K562 (cell line): ENCODE results near the gene MYLK3. TPM values are rescaled to one million over a fixed set of nuclear protein-coding genes. Genes with fewer than 3 reads are reported as not detected.
A peak's percentile ranks its signal among the peaks of the same experiment; 100 is the strongest.

ENCODE experiments used
- ATAC-seq: fragments of 200-7000 bp; cut with Tn5 transposase; 3 replicates; pipeline ENCODE4 v1.9.1; 2020; ENCODE audit warnings: moderate library complexity
- BruUV-seq: library from RNA; stranded (reverse); fragments of 400-500 nt; replicated peaks from 2 replicates; lab custom pipeline; 2021; lab: Mats Ljungman, UMichigan
- CTCF ChIA-PET: fragments of 300-600 bp; formaldehyde crosslinking; extraction: SDS; loops from one replicate; lab custom pipeline; 2021; ENCODE audit warnings: low intra/inter-chr PET ratio; lab: Yijun Ruan, JAX
- POLR2A ChIA-PET: fragments of 300-600, 350-650 bp; sonication (Branson Sonifier 250); formaldehyde crosslinking; extraction: SDS; loops from one replicate; lab custom pipeline; 2021; ENCODE audit warnings: antibody characterized with exemption, inconsistent platforms; lab: Yijun Ruan, JAX
- DNase-seq, 4 experiments: peaks; one replicate each; pipeline versions ENCODE4 v3.0.0 to v3.0.0-alpha.2; 2011 to 2018; ENCODE audit warnings: low spot score in 3 of 4, mixed read lengths in 3 of 4; ENCODE audit errors: extremely low read depth in 1 of 4
- FAIRE-seq: peaks from 2 replicates; lab custom pipeline; 2011; peaks lifted over from hg19 to GRCh38; lab: Jason Lieb, UNC
- H2AFZ ChIP-seq: 2 replicates; pipeline ENCODE4 v1.6.0; 2011; ENCODE audit warnings: low read depth, low read length, control low read depth, inconsistent platforms
- H3K27ac ChIP-seq: fragments of 200-600 bp; 3 replicates; pipeline ENCODE4 v1.8.0; 2011; ENCODE audit warnings: low read depth, mild to moderate bottlenecking, control low read depth, inconsistent platforms, low read length, moderate library complexity, mixed read lengths; ENCODE audit errors: extremely low read depth
- H3K27me3 ChIP-seq, 2 experiments: fragments of 300-600 bp in 1 of 2; 2 replicates in 1 of 2; 3 replicates in 1 of 2; pipeline versions ENCODE4 v1.6.0 to v1.8.0; 2011; ENCODE audit warnings: inconsistent platforms in 2 of 2, low read length in 2 of 2, mild to moderate bottlenecking in 1 of 2, mixed read lengths in 1 of 2, moderate library complexity in 1 of 2; ENCODE audit not compliant: control insufficient read depth in 2 of 2, insufficient read depth in 2 of 2
- H3K36me3 ChIP-seq: fragments of 300-600 bp; 3 replicates; pipeline ENCODE4 v1.8.0; 2011; ENCODE audit warnings: mild to moderate bottlenecking, low read length, inconsistent platforms; ENCODE audit not compliant: control insufficient read depth, insufficient read depth
- H3K4me1 ChIP-seq, 2 experiments: fragments of 200-600 bp in 1 of 2; replicated peaks in 1 of 2; 2 replicates in 1 of 2; 3 replicates in 1 of 2; pipeline versions ENCODE4 v1.5.1 to v1.8.0; 2011; ENCODE audit warnings: inconsistent platforms in 2 of 2, low read length in 2 of 2, mild to moderate bottlenecking in 1 of 2, mixed read lengths in 1 of 2, moderate library complexity in 1 of 2; ENCODE audit not compliant: control insufficient read depth in 2 of 2, insufficient read depth in 2 of 2
- H3K4me2 ChIP-seq: 2 replicates; pipeline ENCODE4 v1.6.1; 2011; ENCODE audit warnings: low read length, control low read depth, inconsistent platforms, mixed read lengths; ENCODE audit not compliant: insufficient read depth
- H3K4me3 ChIP-seq: fragments of 200-600 bp; sonication (generic), shearing (Covaris generic); 2 replicates; pipeline ENCODE4 v1.5.1; 2016; ENCODE audit warnings: control low read depth, inconsistent platforms
- H3K79me2 ChIP-seq: fragments of 200-600 bp; 3 replicates; pipeline ENCODE4 v1.8.0; 2011; ENCODE audit warnings: low read length, inconsistent platforms; ENCODE audit not compliant: control insufficient read depth, insufficient read depth
- H3K9ac ChIP-seq, 2 experiments: 2 replicates each; pipeline versions ENCODE4 v1.6.0 to v1.6.1; 2011; ENCODE audit warnings: low read depth in 2 of 2, low read length in 2 of 2, control low read depth in 1 of 2, inconsistent platforms in 1 of 2, mild to moderate bottlenecking in 1 of 2, mixed read lengths in 1 of 2; ENCODE audit not compliant: insufficient read depth in 1 of 2
- H3K9me1 ChIP-seq: one replicate; pipeline ENCODE4 v1.6.0; 2011; ENCODE audit warnings: inconsistent platforms, mild to moderate bottlenecking, low read length, moderate library complexity; ENCODE audit not compliant: control insufficient read depth, insufficient read depth
- H3K9me3 ChIP-seq: replicated peaks from 2 replicates; pipeline ENCODE4 v1.5.1; 2011; ENCODE audit warnings: low read depth, low read length, inconsistent platforms; ENCODE audit not compliant: control insufficient read depth, insufficient read depth
- H4K20me1 ChIP-seq: replicated peaks from 2 replicates; pipeline ENCODE4 v1.6.1; 2011; ENCODE audit warnings: low read length, inconsistent platforms, mixed read lengths; ENCODE audit not compliant: control insufficient read depth, insufficient read depth
- ARNT ChIP-seq, 2 experiments: fragments of 450-650 bp; IDR thresholded peaks; 2 replicates each; pipeline ENCODE4 v1.6.1; 2016; ENCODE audit warnings: mild to moderate bottlenecking in 1 of 2
- ATF1 ChIP-seq, 2 experiments: fragments of 450-650 bp in 1 of 2; IDR thresholded peaks; 2 replicates each; pipeline ENCODE4 v1.6.1; 2016; ENCODE audit warnings: missing compliant biosample characterization in 1 of 2, missing genetic modification characterization in 1 of 2
- CREM ChIP-seq: IDR thresholded peaks from 2 replicates; pipeline ENCODE4 v1.6.1; 2014; ENCODE audit warnings: antibody characterized with exemption, low read depth
- DDX20 ChIP-seq: fragments of 450-650 bp; IDR thresholded peaks from 2 replicates; pipeline ENCODE4 v1.6.1; 2016; ENCODE audit warnings: missing genetic modification characterization, low read depth, mild to moderate bottlenecking, missing compliant biosample characterization, moderate library complexity
- FOXK2 ChIP-seq, 2 experiments: fragments of 450-650 bp; IDR thresholded peaks in 1 of 2; conservative IDR thresholded peaks in 1 of 2; 2 replicates each; pipeline ENCODE4 v1.6.1; 2016; ENCODE audit warnings: low read depth in 2 of 2, mild to moderate bottlenecking in 1 of 2
- HDAC8 ChIP-seq: fragments of 450-650 bp; IDR thresholded peaks from 2 replicates; pipeline ENCODE4 v1.6.1; 2016; ENCODE audit warnings: mild to moderate bottlenecking, missing genetic modification characterization, moderate library complexity, missing compliant biosample characterization
- KDM5B ChIP-seq: fragments of 200-600 bp; sonication (generic); IDR thresholded peaks from 2 replicates; pipeline ENCODE4 v1.6.1; 2012; ENCODE audit warnings: low read depth, mild to moderate bottlenecking, moderate library complexity, low read length, control low read depth, inconsistent platforms; ENCODE audit not compliant: insufficient replicate concordance
- RCOR1 ChIP-seq, 2 experiments: IDR thresholded peaks; 2 replicates each; pipeline ENCODE4 v1.6.1; 2012; ENCODE audit warnings: low read depth in 2 of 2, low read length in 2 of 2, borderline replicate concordance in 1 of 2, improper control_type of control experiment in 1 of 2
- SMARCC2 ChIP-seq: fragments of 450-650 bp; IDR thresholded peaks from 2 replicates; pipeline ENCODE4 v1.6.1; 2017; ENCODE audit warnings: antibody characterized with exemption, moderate library complexity, mild to moderate bottlenecking, low read depth
- SMARCE1 ChIP-seq: fragments of 450-650 bp; IDR thresholded peaks from 2 replicates; pipeline ENCODE4 v1.7.1; 2016; ENCODE audit warnings: mild to moderate bottlenecking
- SOX6 ChIP-seq: fragments of 450-650 bp; IDR thresholded peaks from 2 replicates; pipeline ENCODE4 v1.6.1; 2014; ENCODE audit warnings: mild to moderate bottlenecking
- TFAM ChIP-seq: fragments of 250-450 bp; sonication (Bioruptor Pico); conservative IDR thresholded peaks from 2 replicates; pipeline ENCODE4 v1.5.0; 2021; ENCODE audit warnings: mild to moderate bottlenecking, moderate library complexity
- ZNF324 ChIP-seq: fragments of 250-450 bp; sonication (Bioruptor Pico); IDR thresholded peaks from 2 replicates; pipeline ENCODE4 v1.4.0; 2020; ENCODE audit warnings: mild to moderate bottlenecking
- ZNF696 ChIP-seq: fragments of 250-450 bp; sonication (Bioruptor Pico); conservative IDR thresholded peaks from 2 replicates; pipeline ENCODE4 v1.4.0; 2020; ENCODE audit warnings: mild to moderate bottlenecking, moderate library complexity
- WGBS: fragments of 100-300 bp; shearing (Covaris generic); methylation state at CpG from one replicate; pipeline ENCODE4 v1.1.6; 2016; ENCODE audit warnings: low coverage, mixed read lengths; ENCODE audit not compliant: insufficient coverage; ENCODE audit errors: missing lambda C conversion rate; 5-methylcytosine and 5-hydroxymethylcytosine counted together
- in situ Hi-C: fragments of 300-500 bp; cut with MboI; formaldehyde crosslinking; loops from 4 replicates; pipeline ENCODE4 v1.15.0; 2018; ENCODE audit warnings: inconsistent platforms, mixed read lengths
- intact Hi-C: fragments of 100-400 bp; cut with micrococcal nuclease; formaldehyde crosslinking; loops from 2 replicates; pipeline ENCODE4 v1.14.2; 2022
- polyA plus RNA-seq, 8 experiments: library from polyadenylated mRNA; depleted of rRNA in 4 of 8; stranded (reverse) in 5 of 8; unstranded in 3 of 8; fragments of >200 nt; fragmentation: Nextera tagmentation in 2 of 8; fragmentation: Illumina TruSeq in 1 of 8; extraction: Ambion mirVana in 2 of 8; extraction: Trizol in 1 of 8; gene quantifications; 2 replicates each; pipeline versions ENCODE4 v1.2.1 to v1.2.3, GENCODE V29; 2011 to 2014; ENCODE audit warnings: inconsistent platforms in 1 of 8, missing spikeins in 1 of 8
- total RNA-seq, 7 experiments: library from RNA; depleted of rRNA in 6 of 7; stranded (reverse); fragments of >200 nt in 6 of 7; fragmentation: Illumina TruSeq in 2 of 7; extraction: Trizol in 2 of 7; gene quantifications; 2 replicates each; pipeline versions ENCODE4 v1.2.1 to v1.2.3, GENCODE V29; 2011 to 2021; ENCODE audit warnings: low replicate concordance in 1 of 7
- TF ChIP-seq, protein P1 (sequence below), 2 experiments: fragments of 250-450 bp in 1 of 2; fragments of 450-650 bp in 1 of 2; sonication (Bioruptor Pico) in 1 of 2; IDR thresholded peaks; 2 replicates each; pipeline versions ENCODE4 v1.6.1 to v1.8.0; 2016 to 2021; ENCODE audit warnings: mild to moderate bottlenecking in 2 of 2, moderate library complexity in 2 of 2, missing compliant biosample characterization in 1 of 2, missing genetic modification characterization in 1 of 2
- TF ChIP-seq, protein P2 (sequence below): fragments of 250-450 bp; sonication (Bioruptor Pico); IDR thresholded peaks from 2 replicates; pipeline ENCODE4 v1.5.1; 2021; ENCODE audit warnings: mild to moderate bottlenecking

MYLK3 gene
- total and polyA plus RNA-seq, 9 of the 15 experiments (the other 6 are each of a cell fraction or from before 2014, with no cell fraction given): 0.69 to 10.7 (median 4.7) TPM

DNA sequence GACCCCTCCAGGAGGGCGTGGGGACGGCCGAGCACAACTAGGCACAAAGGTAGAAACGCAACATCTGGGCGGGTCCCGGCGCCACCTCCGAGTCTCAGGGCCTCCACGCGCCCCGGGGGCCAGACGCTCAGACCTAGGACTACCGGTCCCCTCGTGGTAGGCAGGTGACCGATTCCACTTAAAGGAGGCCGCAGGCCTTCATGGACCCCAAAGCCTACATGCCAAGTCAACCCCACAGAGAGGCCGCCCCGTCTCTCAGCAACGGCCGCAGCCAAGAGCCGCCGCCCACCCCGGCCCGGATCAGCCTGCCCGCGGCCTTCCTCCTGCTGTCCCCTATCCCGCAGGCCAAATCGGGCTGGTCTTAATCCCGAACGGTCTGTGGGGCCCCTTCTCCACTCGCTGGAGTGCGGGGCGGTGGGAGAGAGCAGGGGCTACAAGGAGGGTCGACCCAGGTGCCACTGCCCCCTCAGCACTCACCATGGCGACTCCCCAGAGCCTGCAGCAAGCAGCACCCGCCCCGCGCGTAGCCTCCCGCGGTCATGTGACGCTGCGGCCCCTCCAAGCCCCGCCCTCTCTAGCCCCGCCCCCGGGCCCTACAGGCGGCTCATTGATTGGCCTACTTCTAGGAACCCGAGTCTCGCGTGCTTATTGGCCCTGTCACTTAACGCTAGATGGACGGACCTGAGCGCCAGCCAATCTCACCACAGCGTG, 59.3 kb downstream of the MYLK3 start, which contains the start of gene VPS35 (continued):
- 0 out of 2 replicates have a peak, but pooled peaks have one; percentile 31 for TF ChIP-seq ZNF324

DNA sequence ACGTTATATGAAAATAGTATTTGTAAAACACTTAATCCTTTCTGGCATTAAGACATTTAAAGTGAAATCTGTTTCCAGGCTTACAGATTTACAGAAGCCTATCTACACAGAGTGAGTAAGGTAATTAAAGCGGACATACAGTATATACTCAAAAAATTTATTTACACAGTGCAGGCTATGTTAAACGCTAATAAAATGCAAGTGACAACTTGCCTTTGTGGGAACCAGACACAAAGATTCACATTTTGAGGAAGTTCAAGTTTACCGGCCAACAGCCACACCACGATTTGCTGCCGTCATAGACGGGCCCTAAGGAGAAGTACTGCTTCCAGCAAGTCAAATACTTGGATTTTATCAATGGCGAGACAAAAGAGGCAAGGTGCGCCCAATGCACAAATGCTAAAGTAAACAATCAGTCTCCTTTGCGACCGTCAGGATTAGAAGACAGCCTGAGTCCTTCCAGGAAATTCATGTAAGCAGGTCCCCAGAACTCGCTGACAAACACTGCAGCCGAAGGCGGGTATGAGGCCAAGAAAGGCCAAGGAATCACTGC, 60.0 kb downstream of the MYLK3 start:
- Histone ChIP-seq H3K4me1 (peaks cover 6 to 19% of the 10 kb centered on the region in 2 experiments; a peak in 4 of 5 replicates), H3K9ac (peak overlapping the region; percentile 65 to 92), H3K36me3 (peaks cover 25% of the 10 kb centered on the region; the same call in 2 of the 3 replicates), H3K9me3 (no peaks in the 10 kb centered on the region), H3K27ac (peak overlapping the region; percentile 74), H3K27me3 (no peaks in the 10 kb centered on the region), H2AFZ (peak overlapping the region; percentile 94), H3K9me1 (no peaks in the 10 kb centered on the region), H3K4me3 (peak overlapping the region; percentile 76), H4K20me1 (peaks cover 31% of the 10 kb centered on the region), H3K4me2 (peak overlapping the region; percentile 98), H3K79me2 (peaks cover 90% of the 10 kb centered on the region)
- DNase-seq (no peak), FAIRE-seq (peak; percentile 70), ATAC-seq (peak; percentile 1)
- under 1% methylated on average over 14 of the region's 14 CpGs for WGBS
- ChIA-PET POLR2A (no interaction called here), CTCF (interaction anchor here (1.3 kb wide), 1 partner anchor 15 kb away, joined by 3 read pairs; no protein-coding TSS in a partner anchor)
- in situ Hi-C loops (loop anchor here (5.0 kb wide), 1 partner anchor 64 kb away; no protein-coding TSS in a partner anchor), intact Hi-C loops (loop anchor here (5.0 kb wide), 1 partner anchor 144 kb away; the partner anchor contains the start of gene C16orf87)
- BruUV-seq: no TSS peak
- TF ChIP-seq SOX6: peak; percentile 82
- TF ChIP-seq ZNF696 (CRISPR knock-in tag): no peak
- no peak for TF ChIP-seq DDX20 (tag)
- TF ChIP-seq ATF1 (CRISPR knock-in tag; IDR thresholded peaks at IDR 0.05): no peak
- peak; percentile 49; the same call in 1 of the 2 replicates for TF ChIP-seq ATF1 (tag; IDR thresholded peaks at IDR 0.05)
- TF ChIP-seq, protein P1, sequence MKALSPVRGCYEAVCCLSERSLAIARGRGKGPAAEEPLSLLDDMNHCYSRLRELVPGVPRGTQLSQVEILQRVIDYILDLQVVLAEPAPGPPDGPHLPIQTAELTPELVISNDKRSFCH (CRISPR knock-in tag; IDR thresholded peaks at IDR 0.05): no peak
- TF ChIP-seq, protein P1 (tag; IDR thresholded peaks at IDR 0.05): 0 out of 2 replicates have a peak, but pooled peaks have one; percentile 32
- TF ChIP-seq, protein P2, sequence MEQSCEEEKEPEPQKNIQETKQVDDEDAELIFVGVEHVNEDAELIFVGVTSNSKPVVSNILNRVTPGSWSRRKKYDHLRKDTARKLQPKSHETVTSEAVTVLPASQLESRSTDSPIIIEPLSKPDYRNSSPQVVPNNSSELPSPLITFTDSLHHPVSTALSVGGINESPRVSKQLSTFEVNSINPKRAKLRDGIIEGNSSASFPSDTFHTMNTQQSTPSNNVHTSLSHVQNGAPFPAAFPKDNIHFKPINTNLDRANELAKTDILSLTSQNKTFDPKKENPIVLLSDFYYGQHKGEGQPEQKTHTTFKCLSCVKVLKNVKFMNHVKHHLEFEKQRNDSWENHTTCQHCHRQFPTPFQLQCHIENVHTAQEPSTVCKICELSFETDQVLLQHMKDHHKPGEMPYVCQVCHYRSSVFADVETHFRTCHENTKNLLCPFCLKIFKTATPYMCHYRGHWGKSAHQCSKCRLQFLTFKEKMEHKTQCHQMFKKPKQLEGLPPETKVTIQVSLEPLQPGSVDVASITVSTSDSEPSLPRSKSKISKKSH: no peak
- no peak for TF ChIP-seq TFAM (CRISPR knock-in tag)
- no peak; the same call in 1 of the 2 replicates for TF ChIP-seq SMARCC2
- TF ChIP-seq RCOR1 (IDR thresholded peaks at IDR 0.05; ENCODE audit: borderline replicate concordance in 1 of 2, low read depth in 2 of 2, low read length in 2 of 2): peak in 1 of 2 experiments; percentile 64; a peak in 1 of 4 replicates
- TF ChIP-seq SMARCE1: peak; percentile 48; the same call in 1 of the 2 replicates
- TF ChIP-seq CREM: peak; percentile 57
- no peak for TF ChIP-seq HDAC8 (tag)
- TF ChIP-seq KDM5B: peak; percentile 7
- TF ChIP-seq FOXK2 (conservative IDR thresholded peaks at IDR 0.05 in 1 of 2, IDR thresholded peaks at IDR 0.05 in 1 of 2; ENCODE audit: low read depth in 2 of 2): peak in 1 of 2 experiments; percentile 65; a peak in 1 of 4 replicates
- TF ChIP-seq ARNT (IDR thresholded peaks at IDR 0.05): no peak
